K562 (cell line): ENCODE results near the gene ILKAP. TPM values are rescaled to one million over a fixed set of nuclear protein-coding genes. Genes with fewer than 3 reads are reported as not detected.

Experiments used
- ATAC-seq: fragments of 200-7000 bp; cut with Tn5 transposase; 3 replicates; pipeline ENCODE4 v1.9.1; 2020; ENCODE audit warnings: moderate library complexity
- BruUV-seq: library from RNA; stranded (reverse); fragments of 400-500 nt; replicated peaks from 2 replicates; lab custom pipeline; 2021; lab: Mats Ljungman, UMichigan
- CTCF ChIA-PET: fragments of 300-600 bp; formaldehyde crosslinking; extraction: SDS; loops from one replicate; lab custom pipeline; 2021; ENCODE audit warnings: low intra/inter-chr PET ratio; lab: Yijun Ruan, JAX
- POLR2A ChIA-PET: fragments of 300-600, 350-650 bp; sonication (Branson Sonifier 250); formaldehyde crosslinking; extraction: SDS; loops from one replicate; lab custom pipeline; 2021; ENCODE audit warnings: antibody characterized with exemption, inconsistent platforms; lab: Yijun Ruan, JAX
- DNase-seq, 4 experiments: peaks; one replicate each; pipeline versions ENCODE4 v3.0.0 to v3.0.0-alpha.2; 2011 to 2018; ENCODE audit warnings: low spot score in 3 of 4, mixed read lengths in 3 of 4; ENCODE audit errors: extremely low read depth in 1 of 4
- FAIRE-seq: peaks from 2 replicates; lab custom pipeline; 2011; peaks lifted over from hg19 to GRCh38; lab: Jason Lieb, UNC
- H2AFZ ChIP-seq: 2 replicates; pipeline ENCODE4 v1.6.0; 2011; ENCODE audit warnings: low read depth, low read length, control low read depth, inconsistent platforms
- H3K27ac ChIP-seq: fragments of 200-600 bp; 3 replicates; pipeline ENCODE4 v1.8.0; 2011; ENCODE audit warnings: low read depth, mild to moderate bottlenecking, control low read depth, inconsistent platforms, low read length, moderate library complexity, mixed read lengths; ENCODE audit errors: extremely low read depth
- H3K27me3 ChIP-seq, 2 experiments: fragments of 300-600 bp in 1 of 2; 2 replicates in 1 of 2; 3 replicates in 1 of 2; pipeline versions ENCODE4 v1.6.0 to v1.8.0; 2011; ENCODE audit warnings: inconsistent platforms in 2 of 2, low read length in 2 of 2, mild to moderate bottlenecking in 1 of 2, mixed read lengths in 1 of 2, moderate library complexity in 1 of 2; ENCODE audit not compliant: control insufficient read depth in 2 of 2, insufficient read depth in 2 of 2
- H3K36me3 ChIP-seq: fragments of 300-600 bp; 3 replicates; pipeline ENCODE4 v1.8.0; 2011; ENCODE audit warnings: mild to moderate bottlenecking, low read length, inconsistent platforms; ENCODE audit not compliant: control insufficient read depth, insufficient read depth
- H3K4me1 ChIP-seq, 2 experiments: fragments of 200-600 bp in 1 of 2; replicated peaks in 1 of 2; 2 replicates in 1 of 2; 3 replicates in 1 of 2; pipeline versions ENCODE4 v1.5.1 to v1.8.0; 2011; ENCODE audit warnings: inconsistent platforms in 2 of 2, low read length in 2 of 2, mild to moderate bottlenecking in 1 of 2, mixed read lengths in 1 of 2, moderate library complexity in 1 of 2; ENCODE audit not compliant: control insufficient read depth in 2 of 2, insufficient read depth in 2 of 2
- H3K4me2 ChIP-seq: 2 replicates; pipeline ENCODE4 v1.6.1; 2011; ENCODE audit warnings: low read length, control low read depth, inconsistent platforms, mixed read lengths; ENCODE audit not compliant: insufficient read depth
- H3K4me3 ChIP-seq: fragments of 200-600 bp; sonication (generic), shearing (Covaris generic); 2 replicates; pipeline ENCODE4 v1.5.1; 2016; ENCODE audit warnings: control low read depth, inconsistent platforms
- H3K79me2 ChIP-seq: fragments of 200-600 bp; 3 replicates; pipeline ENCODE4 v1.8.0; 2011; ENCODE audit warnings: low read length, inconsistent platforms; ENCODE audit not compliant: control insufficient read depth, insufficient read depth
- H3K9ac ChIP-seq, 2 experiments: 2 replicates each; pipeline versions ENCODE4 v1.6.0 to v1.6.1; 2011; ENCODE audit warnings: low read depth in 2 of 2, low read length in 2 of 2, control low read depth in 1 of 2, inconsistent platforms in 1 of 2, mild to moderate bottlenecking in 1 of 2, mixed read lengths in 1 of 2; ENCODE audit not compliant: insufficient read depth in 1 of 2
- H3K9me1 ChIP-seq: one replicate; pipeline ENCODE4 v1.6.0; 2011; ENCODE audit warnings: inconsistent platforms, mild to moderate bottlenecking, low read length, moderate library complexity; ENCODE audit not compliant: control insufficient read depth, insufficient read depth
- H3K9me3 ChIP-seq: replicated peaks from 2 replicates; pipeline ENCODE4 v1.5.1; 2011; ENCODE audit warnings: low read depth, low read length, inconsistent platforms; ENCODE audit not compliant: control insufficient read depth, insufficient read depth
- H4K20me1 ChIP-seq: replicated peaks from 2 replicates; pipeline ENCODE4 v1.6.1; 2011; ENCODE audit warnings: low read length, inconsistent platforms, mixed read lengths; ENCODE audit not compliant: control insufficient read depth, insufficient read depth
- GTF2F1 ChIP-seq: IDR thresholded peaks from 2 replicates; pipeline ENCODE4 v1.6.1; 2011; ENCODE audit warnings: low read depth, low read length, improper control_type of control experiment
- POLR2G ChIP-seq: fragments of 200-400 bp; formaldehyde crosslinking; IDR thresholded peaks from 2 replicates; pipeline ENCODE4 v1.6.1; 2017; ENCODE audit warnings: low read depth, mild to moderate bottlenecking, antibody characterized with exemption, low read length, moderate library complexity
- TCF3 ChIP-seq: sonication (generic); formaldehyde crosslinking; IDR thresholded peaks from 2 replicates; pipeline ENCODE4 v1.4.0; 2020; ENCODE audit warnings: mild to moderate bottlenecking, missing genetic modification reagents
- ZC3H8 ChIP-seq: fragments of 450-650 bp; IDR thresholded peaks from 2 replicates; pipeline ENCODE4 v1.6.1; 2017
- ZNF79 ChIP-seq: fragments of 250-450 bp; sonication (Bioruptor Pico); IDR thresholded peaks from 2 replicates; pipeline ENCODE4 v1.4.0; 2020; ENCODE audit warnings: low read depth, mild to moderate bottlenecking, moderate library complexity
- WGBS: fragments of 100-300 bp; shearing (Covaris generic); methylation state at CpG from one replicate; pipeline ENCODE4 v1.1.6; 2016; ENCODE audit warnings: low coverage, mixed read lengths; ENCODE audit not compliant: insufficient coverage; ENCODE audit errors: missing lambda C conversion rate; 5-methylcytosine and 5-hydroxymethylcytosine counted together
- in situ Hi-C: fragments of 300-500 bp; cut with MboI; formaldehyde crosslinking; loops from 4 replicates; pipeline ENCODE4 v1.15.0; 2018; ENCODE audit warnings: inconsistent platforms, mixed read lengths
- intact Hi-C: fragments of 100-400 bp; cut with micrococcal nuclease; formaldehyde crosslinking; loops from 2 replicates; pipeline ENCODE4 v1.14.2; 2022
- polyA plus RNA-seq, 8 experiments: library from polyadenylated mRNA; depleted of rRNA in 4 of 8; stranded (reverse) in 5 of 8; unstranded in 3 of 8; fragments of >200 nt; fragmentation: Nextera tagmentation in 2 of 8; fragmentation: Illumina TruSeq in 1 of 8; extraction: Ambion mirVana in 2 of 8; extraction: Trizol in 1 of 8; gene quantifications; 2 replicates each; pipeline versions ENCODE4 v1.2.1 to v1.2.3, GENCODE V29; 2011 to 2014; ENCODE audit warnings: inconsistent platforms in 1 of 8, missing spikeins in 1 of 8
- total RNA-seq, 7 experiments: library from RNA; depleted of rRNA in 6 of 7; stranded (reverse); fragments of >200 nt in 6 of 7; fragmentation: Illumina TruSeq in 2 of 7; extraction: Trizol in 2 of 7; gene quantifications; 2 replicates each; pipeline versions ENCODE4 v1.2.1 to v1.2.3, GENCODE V29; 2011 to 2021; ENCODE audit warnings: low replicate concordance in 1 of 7
- TF ChIP-seq, protein P1 (sequence below): fragments of 450-650 bp; IDR thresholded peaks from 2 replicates; pipeline ENCODE4 v1.6.1; 2016; ENCODE audit warnings: low read depth

The ILKAP gene
- total and polyA plus RNA-seq, 9 of the 15 experiments (the other 6 are each of a cell fraction or from before 2014, with no cell fraction given): 3.1 to 43.9 (median 20.7) TPM

DNA sequence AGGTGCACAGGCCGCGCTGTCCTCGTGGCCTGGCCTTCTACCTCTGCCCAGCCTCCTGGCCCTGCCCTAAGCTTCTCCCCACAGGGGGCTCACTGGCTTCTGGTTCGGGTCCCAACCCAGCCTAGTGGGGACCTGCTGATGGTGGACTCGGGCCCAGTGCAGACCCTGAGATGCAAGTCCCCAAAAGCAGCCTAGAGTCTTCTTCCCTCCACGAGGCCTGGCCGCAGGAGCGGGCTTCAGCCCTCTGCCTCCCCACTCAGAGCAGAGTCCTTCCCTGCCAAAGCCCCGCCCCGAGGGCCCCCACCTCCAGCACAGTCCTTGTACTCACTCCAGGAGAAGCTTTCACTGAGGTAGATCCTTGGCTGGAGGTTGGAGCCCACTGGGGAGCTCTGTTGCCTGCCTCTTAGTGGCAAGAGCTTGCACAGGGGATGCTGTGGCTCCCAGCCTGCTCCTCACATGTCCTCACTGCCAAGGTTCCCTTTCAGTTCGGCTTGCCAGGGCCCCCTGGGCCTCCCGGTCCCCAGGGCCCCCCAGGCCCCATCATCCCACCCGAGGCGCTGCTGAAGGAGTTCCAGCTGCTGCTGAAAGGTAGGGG lies 41.1 kb downstream of the ILKAP start:
- ChIA-PET CTCF (no interaction called here), POLR2A (interaction anchor here (0.7 to 1.0 kb wide), 3 partner anchors 13 to 30 kb away, joined by 3 read pairs; no protein-coding TSS in a partner anchor)
- intact Hi-C loops: no loop called here
- Histone ChIP-seq H3K4me3 (no peak overlapping the region), H3K27me3 (no peaks in the 10 kb centered on the region), H4K20me1 (no peaks in the 10 kb centered on the region), H3K36me3 (no peaks in the 10 kb centered on the region), H3K27ac (no peak overlapping the region)
- peak; percentile 15; the same call in 2 of the 3 replicates for ATAC-seq
- TF ChIP-seq TCF3 (CRISPR knock-in tag) (no peak), POLR2G (0 out of 2 replicates have a peak, but pooled peaks have one; percentile 18), ZNF79 (CRISPR knock-in tag) (no peak), ZC3H8 (no peak), GTF2F1 (no peak)
- TF ChIP-seq, protein P1, sequence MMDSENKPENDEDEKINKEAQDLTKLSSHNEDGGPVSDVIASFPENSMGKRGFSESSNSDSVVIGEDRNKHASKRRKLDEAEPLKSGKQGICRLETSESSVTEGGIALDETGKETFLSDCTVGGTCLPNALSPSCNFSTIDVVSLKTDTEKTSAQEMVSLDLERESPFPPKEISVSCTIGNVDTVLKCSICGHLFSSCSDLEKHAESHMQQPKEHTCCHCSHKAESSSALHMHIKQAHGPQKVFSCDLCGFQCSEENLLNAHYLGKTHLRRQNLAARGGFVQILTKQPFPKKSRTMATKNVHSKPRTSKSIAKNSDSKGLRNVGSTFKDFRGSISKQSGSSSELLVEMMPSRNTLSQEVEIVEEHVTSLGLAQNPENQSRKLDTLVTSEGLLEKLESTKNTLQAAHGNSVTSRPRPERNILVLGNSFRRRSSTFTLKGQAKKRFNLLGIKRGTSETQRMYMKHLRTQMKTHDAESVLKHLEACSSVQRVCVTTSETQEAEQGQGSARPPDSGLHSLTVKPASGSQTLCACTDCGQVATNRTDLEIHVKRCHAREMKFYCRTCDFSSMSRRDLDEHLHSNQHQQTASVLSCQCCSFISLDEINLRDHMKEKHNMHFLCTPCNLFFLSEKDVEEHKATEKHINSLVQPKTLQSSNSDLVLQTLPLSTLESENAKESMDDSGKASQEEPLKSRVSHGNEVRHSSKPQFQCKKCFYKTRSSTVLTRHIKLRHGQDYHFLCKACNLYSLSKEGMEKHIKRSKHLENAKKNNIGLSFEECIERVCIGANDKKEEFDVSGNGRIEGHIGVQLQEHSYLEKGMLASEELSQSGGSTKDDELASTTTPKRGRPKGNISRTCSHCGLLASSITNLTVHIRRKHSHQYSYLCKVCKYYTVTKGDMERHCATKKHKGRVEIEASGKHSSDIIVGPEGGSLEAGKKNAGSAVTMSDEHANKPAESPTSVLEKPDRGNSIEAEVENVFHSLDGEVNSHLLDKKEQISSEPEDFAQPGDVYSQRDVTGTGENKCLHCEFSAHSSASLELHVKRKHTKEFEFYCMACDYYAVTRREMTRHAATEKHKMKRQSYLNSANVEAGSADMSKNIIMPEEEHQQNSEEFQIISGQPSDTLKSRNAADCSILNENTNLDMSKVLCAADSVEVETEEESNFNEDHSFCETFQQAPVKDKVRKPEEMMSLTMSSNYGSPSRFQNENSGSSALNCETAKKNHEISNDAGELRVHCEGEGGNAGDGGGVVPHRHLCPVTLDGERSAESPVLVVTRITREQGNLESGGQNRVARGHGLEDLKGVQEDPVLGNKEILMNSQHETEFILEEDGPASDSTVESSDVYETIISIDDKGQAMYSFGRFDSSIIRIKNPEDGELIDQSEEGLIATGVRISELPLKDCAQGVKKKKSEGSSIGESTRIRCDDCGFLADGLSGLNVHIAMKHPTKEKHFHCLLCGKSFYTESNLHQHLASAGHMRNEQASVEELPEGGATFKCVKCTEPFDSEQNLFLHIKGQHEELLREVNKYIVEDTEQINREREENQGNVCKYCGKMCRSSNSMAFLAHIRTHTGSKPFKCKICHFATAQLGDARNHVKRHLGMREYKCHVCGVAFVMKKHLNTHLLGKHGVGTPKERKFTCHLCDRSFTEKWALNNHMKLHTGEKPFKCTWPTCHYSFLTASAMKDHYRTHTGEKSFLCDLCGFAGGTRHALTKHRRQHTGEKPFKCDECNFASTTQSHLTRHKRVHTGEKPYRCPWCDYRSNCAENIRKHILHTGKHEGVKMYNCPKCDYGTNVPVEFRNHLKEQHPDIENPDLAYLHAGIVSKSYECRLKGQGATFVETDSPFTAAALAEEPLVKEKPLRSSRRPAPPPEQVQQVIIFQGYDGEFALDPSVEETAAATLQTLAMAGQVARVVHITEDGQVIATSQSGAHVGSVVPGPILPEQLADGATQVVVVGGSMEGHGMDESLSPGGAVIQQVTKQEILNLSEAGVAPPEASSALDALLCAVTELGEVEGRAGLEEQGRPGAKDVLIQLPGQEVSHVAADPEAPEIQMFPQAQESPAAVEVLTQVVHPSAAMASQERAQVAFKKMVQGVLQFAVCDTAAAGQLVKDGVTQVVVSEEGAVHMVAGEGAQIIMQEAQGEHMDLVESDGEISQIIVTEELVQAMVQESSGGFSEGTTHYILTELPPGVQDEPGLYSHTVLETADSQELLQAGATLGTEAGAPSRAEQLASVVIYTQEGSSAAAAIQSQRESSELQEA: no peak
- TF ChIP-seq, all 486 proteins: peak for 1
- no TSS peak for BruUV-seq
- H3K79me2 ChIP-seq: no peaks in the 10 kb centered on the region
- H2AFZ ChIP-seq: no peak overlapping the region
- H3K9ac ChIP-seq: 0 out of 4 replicates have a peak overlapping the region, but pooled peaks of 1 of the 2 experiments have one; percentile 9
- in situ Hi-C loops: no loop called here
- H3K4me1 ChIP-seq: peaks cover 3 to 62% of the 10 kb centered on the region in 2 experiments; a peak in 4 of 5 replicates
- 39% methylated on average over 4 of the region's 14 CpGs for WGBS
- H3K9me3 ChIP-seq: no peaks in the 10 kb centered on the region
- no peak for FAIRE-seq
- no peak for DNase-seq
- no peak overlapping the region for H3K4me2 ChIP-seq
- no peaks in the 10 kb centered on the region for H3K9me1 ChIP-seq
